ENCODE results near the gene MTR.

DNA sequence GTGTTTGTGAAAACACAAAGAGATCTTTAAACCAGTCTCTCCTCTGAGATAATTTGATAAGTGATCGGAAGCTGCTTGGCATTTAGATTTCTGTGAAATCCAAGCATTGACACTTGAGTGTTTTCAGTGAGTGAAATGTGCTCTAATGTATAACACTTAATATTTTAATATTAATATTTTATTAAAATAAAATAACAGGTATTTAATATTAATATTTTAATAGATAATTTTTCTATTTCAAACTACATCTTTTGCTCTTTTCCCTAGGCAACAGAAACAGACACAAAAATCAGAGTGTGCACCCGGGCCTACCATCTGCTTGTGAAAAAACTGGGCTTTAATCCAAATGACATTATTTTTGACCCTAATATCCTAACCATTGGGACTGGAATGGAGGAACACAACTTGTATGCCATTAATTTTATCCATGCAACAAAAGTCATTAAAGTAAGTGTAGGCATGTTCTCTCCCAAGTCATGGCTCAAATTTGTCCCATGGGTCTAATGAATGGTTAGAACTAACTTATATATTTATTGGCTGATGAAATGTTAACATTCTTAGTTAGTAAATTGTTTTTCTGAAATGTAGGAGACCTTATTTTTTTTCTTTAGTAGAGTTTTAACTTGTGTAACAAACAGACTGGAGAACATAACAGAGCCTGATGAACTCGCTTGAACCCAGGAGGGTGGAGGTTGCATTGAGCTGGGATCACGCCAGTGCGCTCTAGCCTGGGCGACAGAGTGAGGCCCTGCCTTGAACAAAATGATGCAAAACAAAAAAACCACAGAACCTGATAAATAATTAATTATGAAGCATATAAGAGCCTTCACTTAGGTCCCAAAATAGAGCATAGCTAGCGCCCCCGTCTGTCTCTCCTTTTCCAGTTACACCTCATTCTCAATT is 55.2 kb downstream of the MTR start:
- TF ChIP-seq, protein P1, sequence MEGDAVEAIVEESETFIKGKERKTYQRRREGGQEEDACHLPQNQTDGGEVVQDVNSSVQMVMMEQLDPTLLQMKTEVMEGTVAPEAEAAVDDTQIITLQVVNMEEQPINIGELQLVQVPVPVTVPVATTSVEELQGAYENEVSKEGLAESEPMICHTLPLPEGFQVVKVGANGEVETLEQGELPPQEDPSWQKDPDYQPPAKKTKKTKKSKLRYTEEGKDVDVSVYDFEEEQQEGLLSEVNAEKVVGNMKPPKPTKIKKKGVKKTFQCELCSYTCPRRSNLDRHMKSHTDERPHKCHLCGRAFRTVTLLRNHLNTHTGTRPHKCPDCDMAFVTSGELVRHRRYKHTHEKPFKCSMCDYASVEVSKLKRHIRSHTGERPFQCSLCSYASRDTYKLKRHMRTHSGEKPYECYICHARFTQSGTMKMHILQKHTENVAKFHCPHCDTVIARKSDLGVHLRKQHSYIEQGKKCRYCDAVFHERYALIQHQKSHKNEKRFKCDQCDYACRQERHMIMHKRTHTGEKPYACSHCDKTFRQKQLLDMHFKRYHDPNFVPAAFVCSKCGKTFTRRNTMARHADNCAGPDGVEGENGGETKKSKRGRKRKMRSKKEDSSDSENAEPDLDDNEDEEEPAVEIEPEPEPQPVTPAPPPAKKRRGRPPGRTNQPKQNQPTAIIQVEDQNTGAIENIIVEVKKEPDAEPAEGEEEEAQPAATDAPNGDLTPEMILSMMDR (IDR thresholded peaks at IDR 0.05; ENCODE audit: insufficient read depth, low read depth, low read length): no peak
- TF ChIP-seq EZH2 (IDR thresholded peaks at IDR 0.05; ENCODE audit: insufficient read depth, low read length): no peak
